Measurements from ENCODE around the gene CARHSP1.
"Not testable (repeated sequence)": the region's sequence is repeated elsewhere in the genome, so short reads cannot be mapped to it uniquely, and the experiment has no call there.

CARHSP1 gene

DNA sequence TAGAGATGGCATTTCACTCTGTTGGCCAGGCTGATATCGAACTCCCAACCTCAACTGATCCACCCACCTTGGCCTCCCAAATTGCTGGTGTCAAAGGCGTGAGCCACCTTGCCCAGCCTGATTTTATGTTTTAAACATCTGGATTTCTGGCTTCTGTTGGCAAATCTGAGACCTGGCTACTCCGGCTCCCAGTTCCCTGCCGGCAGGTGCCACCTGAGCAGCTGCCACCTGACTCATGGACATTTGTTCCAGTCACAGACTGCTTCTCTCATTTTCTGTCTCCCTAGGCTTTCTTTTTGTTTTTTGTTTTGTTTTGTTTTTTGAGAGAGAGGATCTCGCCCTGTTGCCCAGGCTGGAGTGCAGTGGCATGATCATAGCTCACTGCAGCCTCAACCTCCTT, 61.6 kb downstream of the CARHSP1 start:
- Histone ChIP-seq H3K79me2 (peaks cover 2% of the 10 kb centered on the region), H3K4me2 (ENCODE audit: low read length) (no peak overlapping the region), H3K36me3 (ENCODE audit: control insufficient read depth, insufficient read depth, low read length) (no peaks in the 10 kb centered on the region), H2AFZ (no peak overlapping the region), H3K27ac (no peak overlapping the region), H3K4me1 (no peaks in the 10 kb centered on the region), H3K4me3 (ENCODE audit: low read depth, low read length) (no peak overlapping the region), H3K27me3 (ENCODE audit: control insufficient read depth, insufficient read depth, low read length) (no peaks in the 10 kb centered on the region), H3K9me3 (ENCODE audit: control insufficient read depth, low read length) (no peaks in the 10 kb centered on the region), H3K9ac (no peak overlapping the region)
- TF ChIP-seq, protein P1, sequence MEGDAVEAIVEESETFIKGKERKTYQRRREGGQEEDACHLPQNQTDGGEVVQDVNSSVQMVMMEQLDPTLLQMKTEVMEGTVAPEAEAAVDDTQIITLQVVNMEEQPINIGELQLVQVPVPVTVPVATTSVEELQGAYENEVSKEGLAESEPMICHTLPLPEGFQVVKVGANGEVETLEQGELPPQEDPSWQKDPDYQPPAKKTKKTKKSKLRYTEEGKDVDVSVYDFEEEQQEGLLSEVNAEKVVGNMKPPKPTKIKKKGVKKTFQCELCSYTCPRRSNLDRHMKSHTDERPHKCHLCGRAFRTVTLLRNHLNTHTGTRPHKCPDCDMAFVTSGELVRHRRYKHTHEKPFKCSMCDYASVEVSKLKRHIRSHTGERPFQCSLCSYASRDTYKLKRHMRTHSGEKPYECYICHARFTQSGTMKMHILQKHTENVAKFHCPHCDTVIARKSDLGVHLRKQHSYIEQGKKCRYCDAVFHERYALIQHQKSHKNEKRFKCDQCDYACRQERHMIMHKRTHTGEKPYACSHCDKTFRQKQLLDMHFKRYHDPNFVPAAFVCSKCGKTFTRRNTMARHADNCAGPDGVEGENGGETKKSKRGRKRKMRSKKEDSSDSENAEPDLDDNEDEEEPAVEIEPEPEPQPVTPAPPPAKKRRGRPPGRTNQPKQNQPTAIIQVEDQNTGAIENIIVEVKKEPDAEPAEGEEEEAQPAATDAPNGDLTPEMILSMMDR (IDR thresholded peaks at IDR 0.05), result no peak

- no peaks in the 10 kb centered on the region for H3K79me2 ChIP-seq
- H3K4me3 ChIP-seq (ENCODE audit: low read depth, low read length), result no peak overlapping the region
- H3K4me1 ChIP-seq, result no peaks in the 10 kb centered on the region
- no peak overlapping the region for H2AFZ ChIP-seq
- TF ChIP-seq, protein P1 (IDR thresholded peaks at IDR 0.05), result no peak
- H3K9me3 ChIP-seq (ENCODE audit: control insufficient read depth, low read length), result no peaks in the 10 kb centered on the region
- H3K4me2 ChIP-seq (ENCODE audit: low read length), result no peak overlapping the region
- H3K9ac ChIP-seq, result no peak overlapping the region
- H3K27me3 ChIP-seq (ENCODE audit: control insufficient read depth, insufficient read depth, low read length), result no peaks in the 10 kb centered on the region
- H3K27ac ChIP-seq, result no peak overlapping the region
- no peaks in the 10 kb centered on the region for H3K36me3 ChIP-seq (ENCODE audit: control insufficient read depth, insufficient read depth, low read length)
Observed at GRCh38 chr16:8806272-8806983, 62.4 kb downstream of the CARHSP1 start.

DNA sequence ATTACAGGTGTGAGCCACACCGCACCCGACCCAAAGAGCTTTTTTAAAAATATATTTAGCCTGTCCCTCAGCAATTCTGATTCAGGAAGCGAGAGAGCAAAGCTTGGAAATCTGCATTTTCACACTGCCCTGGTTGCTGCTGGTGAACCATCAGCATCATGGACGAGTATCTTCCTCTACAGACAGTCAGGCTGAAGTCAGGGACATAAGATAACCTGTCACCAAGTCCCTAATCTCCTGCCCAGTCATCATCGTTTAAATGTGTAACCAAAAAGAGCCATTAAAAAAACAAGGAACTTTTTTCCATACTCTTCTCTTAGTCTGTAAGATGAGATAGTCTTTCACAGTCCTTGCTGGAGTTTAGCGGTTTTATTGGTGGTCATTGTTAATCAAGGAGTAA, 64.5 kb downstream of the CARHSP1 start:
- TF ChIP-seq, protein P1 (IDR thresholded peaks at IDR 0.05), result no peak
- Histone ChIP-seq H3K27ac (no peak overlapping the region), H3K79me2 (peaks cover 5% of the 10 kb centered on the region), H3K36me3 (ENCODE audit: control insufficient read depth, insufficient read depth, low read length) (no peaks in the 10 kb centered on the region), H3K9me3 (ENCODE audit: control insufficient read depth, low read length) (no peaks in the 10 kb centered on the region), H2AFZ (no peak overlapping the region), H3K4me1 (no peaks in the 10 kb centered on the region), H3K27me3 (ENCODE audit: control insufficient read depth, insufficient read depth, low read length) (no peaks in the 10 kb centered on the region), H3K9ac (no peak overlapping the region), H3K4me2 (ENCODE audit: low read length) (no peak overlapping the region), H3K4me3 (ENCODE audit: low read depth, low read length) (no peak overlapping the region)

GRCh38 chr16:8803733-8804132, 65.1 kb downstream of the CARHSP1 start:
- not testable (repeated sequence) for H3K9ac ChIP-seq; H3K27ac ChIP-seq; H3K4me3 ChIP-seq (ENCODE audit: low read depth, low read length); H3K9me3 ChIP-seq (ENCODE audit: control insufficient read depth, low read length); H3K36me3 ChIP-seq (ENCODE audit: control insufficient read depth, insufficient read depth, low read length); H3K79me2 ChIP-seq; H2AFZ ChIP-seq; H3K4me2 ChIP-seq (ENCODE audit: low read length); H3K27me3 ChIP-seq (ENCODE audit: control insufficient read depth, insufficient read depth, low read length); H3K4me1 ChIP-seq
